HG02973 (cell line): Measurements from ENCODE around the gene DOCK3.

ENCODE experiments used
- ATAC-seq: cut with Tn5 transposase; IDR thresholded peaks from one replicate; pipeline ENCODE4 v1.9.1; 2021; ENCODE audit warnings: moderate library complexity; ENCODE audit not compliant: unreplicated experiment

DOCK3 gene

GRCh38 chr3:50674349-50675178 lies at the start of gene DOCK3:
Gene DOCK3, plus strand, starts transcription at chr3:50674927. Its CDS starts 337 bp downstream, at chr3:50675264.
- no peak for ATAC-seq

DNA sequence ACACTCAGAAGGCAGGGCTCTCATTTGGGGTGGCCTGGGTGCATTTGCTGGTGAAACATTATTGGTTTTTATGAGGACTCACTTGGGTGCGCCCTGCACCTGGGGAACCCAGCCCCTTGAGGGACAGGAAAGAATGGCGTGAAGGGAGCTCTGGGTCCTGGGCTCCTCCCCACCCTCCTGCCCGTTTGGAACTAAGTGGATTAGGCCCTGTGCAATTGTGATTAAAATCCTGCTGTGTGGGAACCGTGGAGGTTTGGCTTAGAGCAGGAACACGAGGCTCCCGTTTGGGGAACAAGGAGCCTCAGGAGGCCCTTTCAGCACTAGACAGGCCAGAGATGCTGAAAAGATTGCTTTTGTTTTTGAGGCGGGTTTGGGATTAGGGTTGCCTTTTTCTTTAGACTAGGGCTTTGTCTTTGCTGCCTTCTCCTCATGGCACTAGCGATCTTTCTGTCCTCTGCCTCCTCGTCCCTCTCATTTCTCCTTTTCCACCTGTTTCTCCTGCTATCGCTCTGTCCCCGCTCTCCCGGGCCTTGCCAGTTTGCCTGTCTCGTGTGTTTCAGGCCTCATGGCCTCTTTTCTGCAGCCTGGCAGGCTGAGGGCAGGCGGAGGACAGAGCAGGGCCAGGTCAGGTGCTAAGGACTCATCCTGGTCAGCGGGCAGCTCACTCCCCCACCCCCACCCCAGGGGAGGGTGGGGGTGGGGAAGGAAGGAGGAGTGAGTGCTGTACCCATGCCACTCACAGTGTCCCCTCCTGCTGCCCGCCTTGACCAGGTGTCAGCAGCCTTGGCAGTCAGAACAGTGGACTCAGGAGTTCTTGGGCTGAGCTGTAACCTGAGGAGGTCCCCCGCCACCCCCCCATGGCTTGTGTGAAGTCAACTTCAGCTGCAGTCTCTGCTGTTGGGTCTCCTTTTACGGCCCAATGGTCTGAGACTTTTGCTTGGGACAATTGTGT lies 49.2 kb upstream of the DOCK3 start:
- ATAC-seq, result no peak

GRCh38 chr3:50626401-50626800 lies 48.3 kb upstream of the DOCK3 start:
- no peak for ATAC-seq

DNA sequence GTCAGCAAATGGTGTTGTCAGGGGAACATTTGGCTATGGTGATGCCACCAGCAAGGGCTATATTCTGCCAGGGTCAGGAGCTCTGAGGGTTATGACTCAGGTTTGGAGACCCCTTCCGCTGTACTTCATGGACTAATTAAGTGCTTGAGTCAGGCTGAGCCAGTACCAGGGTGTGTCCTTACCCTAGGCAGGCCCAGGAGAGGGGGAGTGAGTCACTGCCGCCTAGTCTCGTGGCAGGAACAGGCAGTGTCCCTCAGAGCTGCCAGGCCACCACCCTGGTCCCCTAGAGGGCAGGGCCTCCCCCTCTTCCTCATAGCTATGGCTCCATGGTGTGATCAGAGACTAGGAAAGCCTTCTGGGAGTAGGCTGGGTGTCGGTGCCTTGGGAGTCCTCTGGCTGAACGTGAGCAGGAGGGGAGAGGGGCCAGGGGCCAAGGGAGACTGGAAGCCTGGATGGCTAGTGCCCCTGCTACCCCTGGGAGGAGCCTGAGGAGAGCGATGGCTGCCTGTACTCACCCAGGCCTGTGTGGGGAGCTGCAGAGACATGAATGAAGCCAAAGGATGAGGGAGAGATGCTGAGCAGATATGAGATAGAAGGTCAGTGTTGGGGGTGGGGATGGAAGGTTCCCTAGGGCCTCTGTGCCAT lies 47.2 kb upstream of the DOCK3 start:
- ATAC-seq, result no peak

- no peak for ATAC-seq
These were observed 46.1 kb upstream of the DOCK3 start for GRCh38 chr3:50628601-50629000.

GRCh38 chr3:50630394-50630793 lies 44.3 kb upstream of the DOCK3 start:
- no peak for ATAC-seq

GRCh38 chr3:50630877-50631276 lies 43.9 kb upstream of the DOCK3 start:
- no peak for ATAC-seq

GRCh38 chr3:50632450-50632849 lies 42.3 kb upstream of the DOCK3 start:
- ATAC-seq, result no peak

DNA sequence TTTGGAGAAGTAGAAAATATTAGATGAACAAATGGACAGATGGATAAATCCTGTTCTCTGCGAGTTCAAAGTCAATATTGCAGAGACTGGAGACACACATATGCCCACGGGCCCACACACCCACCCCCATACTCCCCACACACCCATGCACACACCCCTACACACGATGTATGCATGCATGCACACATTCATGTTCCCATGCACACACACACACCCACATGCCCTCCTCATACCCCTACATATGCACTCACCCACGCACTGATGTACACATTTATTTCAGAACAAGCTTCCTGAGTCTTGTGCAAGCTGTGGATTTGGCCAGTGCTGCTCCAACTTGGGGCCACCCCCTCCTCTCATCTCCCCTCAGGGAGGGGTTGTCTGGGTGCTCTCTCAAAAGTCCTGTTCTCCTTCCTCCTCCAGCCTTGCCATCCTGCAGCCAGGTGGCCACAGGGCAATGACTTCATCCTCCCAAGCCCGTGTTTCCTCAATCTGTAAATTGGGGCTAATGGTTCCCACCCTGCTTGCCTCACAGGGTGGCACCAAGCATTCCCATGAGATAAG lies 41.4 kb upstream of the DOCK3 start:
- no peak for ATAC-seq

DNA sequence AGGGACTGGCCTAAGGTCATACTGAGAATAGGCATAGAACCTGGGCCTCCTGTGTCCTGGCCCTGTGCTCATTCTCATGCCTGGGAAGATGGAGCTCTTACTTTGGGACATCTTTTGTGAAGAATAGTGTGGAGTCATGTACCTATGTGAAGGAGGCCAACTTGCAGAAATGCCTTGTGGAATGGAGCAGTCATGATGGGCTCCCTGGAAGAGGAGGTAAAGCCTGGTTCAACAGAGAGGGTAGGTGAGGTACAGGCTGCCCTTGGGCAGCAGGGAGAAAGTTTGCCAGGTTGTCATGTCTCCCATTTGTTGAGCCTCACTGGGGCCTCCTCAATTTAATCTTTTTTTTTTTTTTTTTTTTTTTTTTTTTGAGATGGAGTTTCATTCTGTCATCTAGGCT lies 39.7 kb upstream of the DOCK3 start:
- no peak for ATAC-seq

DNA sequence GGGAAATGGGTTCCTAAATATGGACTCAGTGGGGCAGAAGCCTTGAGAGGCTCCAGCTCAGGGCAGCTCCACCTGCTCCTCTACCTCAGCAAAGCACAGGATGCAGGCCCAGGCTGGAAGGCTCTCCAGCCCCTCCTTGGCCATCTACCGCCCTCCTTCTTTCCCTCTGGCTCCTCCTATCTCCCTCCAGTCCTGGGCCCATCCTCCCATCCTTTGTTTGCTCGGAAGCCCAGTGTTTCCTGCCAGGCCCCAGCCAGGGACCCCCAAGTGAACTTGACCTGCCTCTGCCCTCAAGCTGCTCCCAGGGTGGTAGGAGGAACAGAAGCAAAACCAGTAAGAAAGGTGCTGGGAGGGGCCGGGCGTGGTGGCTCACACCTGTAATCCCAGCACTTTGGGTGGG lies 37.7 kb upstream of the DOCK3 start:
- no peak for ATAC-seq

GRCh38 chr3:50637945-50638344 lies 36.8 kb upstream of the DOCK3 start:
- no peak for ATAC-seq

GRCh38 chr3:50639055-50639494 lies 35.7 kb upstream of the DOCK3 start:
- ATAC-seq, result no peak

- no peak for ATAC-seq
These were observed 32.3 kb upstream of the DOCK3 start for GRCh38 chr3:50642382-50642781.

GRCh38 chr3:50644561-50644960 lies 30.2 kb upstream of the DOCK3 start:
- no peak for ATAC-seq

- no peak for ATAC-seq
These were observed 29.3 kb upstream of the DOCK3 start for GRCh38 chr3:50645378-50645777.

- ATAC-seq, result no peak
These were observed 26.4 kb upstream of the DOCK3 start for GRCh38 chr3:50648313-50648712.

GRCh38 chr3:50648944-50649343 lies 25.8 kb upstream of the DOCK3 start:
- ATAC-seq, result no peak

GRCh38 chr3:50649451-50649931 lies 25.2 kb upstream of the DOCK3 start:
- no peak for ATAC-seq

DNA sequence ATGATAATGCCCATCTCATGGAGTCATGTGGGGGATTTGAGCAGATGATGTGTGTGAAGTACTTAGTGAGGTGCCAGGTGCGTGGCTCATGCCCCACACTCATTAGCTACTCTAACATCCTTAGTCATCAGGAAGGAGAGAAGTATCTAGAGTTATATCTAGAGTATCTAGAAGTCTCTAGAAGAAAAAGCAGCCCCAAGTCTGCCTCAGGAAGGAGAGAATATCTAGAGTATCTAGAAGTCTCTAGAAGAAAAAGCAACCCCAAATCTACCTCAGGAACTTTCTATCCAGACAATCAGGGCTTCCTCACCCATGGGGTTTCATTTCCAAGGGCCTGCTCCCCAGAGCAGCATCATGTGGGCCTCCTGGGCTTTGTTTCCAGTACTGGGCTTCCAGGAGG lies 24.7 kb upstream of the DOCK3 start:
- ATAC-seq, result no peak

- ATAC-seq, result no peak
These were observed 23.3 kb upstream of the DOCK3 start for GRCh38 chr3:50651445-50651844.
